Ecto neural progenitor cell (in vitro differentiated cells): ENCODE measurements around the gene CPLX3.

Source experiments
- DNase-seq: peaks from one replicate; pipeline ENCODE4 v3.0.0-alpha.2; 2018; ENCODE audit warnings: low spot score

CPLX3 gene

DNA sequence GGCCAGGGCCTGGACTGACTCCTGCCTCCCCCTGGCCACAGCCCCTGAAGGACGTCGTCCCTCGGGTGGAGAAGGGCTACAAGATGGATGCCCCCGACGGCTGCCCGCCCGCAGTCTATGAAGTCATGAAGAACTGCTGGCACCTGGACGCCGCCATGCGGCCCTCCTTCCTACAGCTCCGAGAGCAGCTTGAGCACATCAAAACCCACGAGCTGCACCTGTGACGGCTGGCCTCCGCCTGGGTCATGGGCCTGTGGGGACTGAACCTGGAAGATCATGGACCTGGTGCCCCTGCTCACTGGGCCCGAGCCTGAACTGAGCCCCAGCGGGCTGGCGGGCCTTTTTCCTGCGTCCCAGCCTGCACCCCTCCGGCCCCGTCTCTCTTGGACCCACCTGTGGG lies 24.1 kb upstream of the CPLX3 start:
- DNase-seq = no peak

DNA sequence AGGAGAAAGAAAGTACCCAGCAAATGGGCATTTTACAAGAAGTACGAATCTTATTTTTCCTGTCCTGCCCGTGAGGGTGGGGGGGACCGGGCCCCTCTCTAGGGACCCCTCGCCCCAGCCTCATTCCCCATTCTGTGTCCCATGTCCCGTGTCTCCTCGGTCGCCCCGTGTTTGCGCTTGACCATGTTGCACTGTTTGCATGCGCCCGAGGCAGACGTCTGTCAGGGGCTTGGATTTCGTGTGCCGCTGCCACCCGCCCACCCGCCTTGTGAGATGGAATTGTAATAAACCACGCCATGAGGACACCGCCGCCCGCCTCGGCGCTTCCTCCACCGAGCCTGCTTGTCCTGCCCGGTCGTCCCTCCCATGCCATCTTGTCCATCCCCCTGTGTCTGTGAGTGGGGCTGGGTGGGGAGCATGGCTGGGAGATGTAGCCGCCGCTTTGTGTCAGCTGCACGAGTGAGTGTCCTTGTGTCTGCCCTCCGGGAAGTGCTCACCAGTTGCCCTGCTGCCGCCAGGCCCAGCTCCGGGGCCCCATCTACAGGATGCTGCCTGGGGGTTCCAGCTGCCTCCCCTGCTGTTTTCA lies 23.5 kb upstream of the CPLX3 start:
- no peak for DNase-seq

DNA sequence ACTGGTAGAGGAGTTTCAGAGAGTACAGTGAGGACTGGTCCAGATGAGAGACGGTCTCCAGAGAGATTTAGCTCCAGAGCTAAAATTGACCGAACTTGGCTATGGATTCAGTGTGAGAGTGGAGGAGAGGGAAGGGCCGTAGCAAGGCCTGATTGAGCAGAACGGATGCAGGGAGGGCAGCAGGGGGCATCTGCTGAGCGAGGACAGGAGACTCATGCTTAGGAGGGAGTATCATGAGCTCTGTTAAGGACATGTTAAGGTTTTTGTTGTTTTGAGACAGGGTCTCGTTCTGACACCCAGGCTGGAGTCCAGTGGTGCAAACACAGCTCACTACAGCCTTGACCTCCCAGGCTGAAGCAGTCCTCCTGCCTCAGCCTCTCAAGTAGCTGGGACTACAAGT lies 21.5 kb upstream of the CPLX3 start:
- no peak for DNase-seq

DNA sequence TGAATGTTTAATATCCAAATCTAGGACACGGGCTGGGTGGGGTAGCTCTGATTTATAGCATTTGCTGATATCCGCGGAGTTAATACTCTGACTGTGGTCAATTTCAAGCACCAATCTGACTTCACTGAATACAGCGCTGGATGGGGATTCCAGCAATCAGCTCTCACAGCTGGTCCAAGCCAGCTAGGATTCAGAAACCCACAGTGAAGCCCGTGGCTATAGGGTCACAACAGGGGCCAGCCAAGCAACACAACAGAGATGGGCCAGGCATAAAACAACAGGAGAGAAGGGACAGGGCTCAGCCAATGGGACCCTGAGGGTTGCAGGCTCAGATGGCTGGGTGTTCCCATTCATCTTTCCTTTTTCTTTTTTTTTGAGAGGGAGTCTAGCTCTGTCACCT lies 19.1 kb upstream of the CPLX3 start:
- no peak for DNase-seq

DNA sequence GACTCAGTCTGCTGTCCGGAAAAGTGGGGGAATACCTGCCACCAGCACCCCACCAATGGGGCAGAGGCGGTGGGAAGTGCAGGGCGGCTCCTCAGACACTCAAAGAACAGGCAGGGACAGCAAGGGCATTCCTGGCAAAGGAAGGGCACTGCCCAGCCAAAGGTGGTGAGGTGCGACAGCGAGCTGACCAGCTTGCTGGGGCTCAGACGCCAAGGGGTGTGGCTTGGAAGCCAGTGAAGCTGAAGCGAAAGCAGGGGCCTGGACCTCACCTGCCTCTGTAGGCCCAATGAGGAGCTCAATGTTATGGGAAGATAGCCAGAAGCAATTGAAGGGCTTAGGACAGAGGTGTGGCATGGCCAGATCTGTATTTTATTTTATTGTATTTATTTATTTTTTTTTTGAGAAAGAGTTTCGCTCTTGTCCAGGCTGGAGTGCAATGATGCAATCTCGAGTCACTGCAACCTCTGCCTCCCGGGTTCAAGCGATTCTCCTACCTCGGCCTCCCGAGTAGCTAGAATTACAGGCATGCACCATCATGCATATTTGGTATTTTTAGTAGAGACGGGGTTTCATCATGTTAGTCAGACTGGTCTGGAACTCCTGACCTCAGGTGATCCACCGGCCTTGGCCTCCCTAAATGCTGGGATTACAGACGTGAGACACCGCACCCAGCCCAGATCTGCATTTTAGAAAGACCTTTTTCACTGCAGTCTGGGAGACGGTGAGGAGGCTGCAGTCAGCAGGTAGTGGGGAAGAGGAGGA lies 18.2 kb upstream of the CPLX3 start:
- DNase-seq = no peak

DNA sequence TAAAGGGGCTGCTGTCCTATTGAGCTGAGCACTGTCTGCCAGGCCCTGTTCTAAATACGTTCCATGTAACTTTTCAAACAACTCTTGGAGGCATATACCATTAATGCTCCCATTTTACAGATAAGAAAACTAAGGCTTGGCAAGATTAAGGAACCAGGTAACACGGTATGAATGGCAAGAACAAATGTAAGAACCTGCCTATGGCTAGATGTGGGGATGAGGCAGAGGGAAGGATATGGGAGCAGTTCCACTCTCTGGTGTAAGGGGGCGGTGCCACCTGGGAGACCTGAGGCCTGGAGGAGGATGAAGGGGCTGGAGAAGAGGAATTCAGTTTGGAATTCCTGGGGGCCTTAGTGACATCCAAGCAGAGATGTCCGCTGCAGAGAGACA lies 17.6 kb upstream of the CPLX3 start:
- DNase-seq = no peak

DNA sequence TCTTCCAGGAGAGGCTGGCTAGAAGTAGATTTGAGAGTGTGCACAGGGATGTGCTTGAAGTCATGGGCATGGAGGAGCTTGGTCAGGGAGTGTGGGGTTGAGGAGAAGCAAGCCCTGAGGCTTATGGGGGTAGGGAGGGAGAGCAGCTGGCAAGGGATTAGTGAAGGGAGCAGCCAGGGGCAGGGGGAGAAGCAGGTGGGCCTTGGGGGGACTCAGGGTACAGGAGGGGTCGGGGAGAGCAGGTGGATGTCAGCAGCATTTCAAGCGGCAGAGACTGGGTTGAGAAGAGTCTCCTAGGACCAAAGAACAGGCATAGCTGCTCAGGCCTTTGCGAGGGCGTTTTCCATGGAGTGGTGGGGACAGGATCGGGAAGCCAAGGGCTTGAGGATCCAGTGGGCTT lies 17.2 kb upstream of the CPLX3 start:
- no peak for DNase-seq

DNA sequence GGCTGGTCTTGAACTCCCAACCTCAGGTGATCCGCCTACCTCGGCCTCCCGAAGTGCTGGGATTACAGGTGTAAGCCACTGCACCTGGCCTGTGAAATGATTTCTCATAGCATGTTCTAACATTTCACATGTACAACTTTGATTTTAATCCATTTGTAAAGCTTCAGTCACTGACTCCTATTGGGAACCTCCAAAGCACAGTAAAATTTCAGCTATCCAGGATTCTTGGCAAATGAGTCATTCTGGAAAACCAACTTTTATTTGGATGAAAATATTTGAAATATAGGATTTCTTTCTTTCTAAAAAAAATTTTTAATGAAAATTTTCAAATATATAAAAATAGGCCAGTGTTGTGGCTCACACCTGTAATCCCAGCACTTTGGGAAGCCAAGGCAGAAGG lies 16.5 kb upstream of the CPLX3 start:
- no peak for DNase-seq

DNA sequence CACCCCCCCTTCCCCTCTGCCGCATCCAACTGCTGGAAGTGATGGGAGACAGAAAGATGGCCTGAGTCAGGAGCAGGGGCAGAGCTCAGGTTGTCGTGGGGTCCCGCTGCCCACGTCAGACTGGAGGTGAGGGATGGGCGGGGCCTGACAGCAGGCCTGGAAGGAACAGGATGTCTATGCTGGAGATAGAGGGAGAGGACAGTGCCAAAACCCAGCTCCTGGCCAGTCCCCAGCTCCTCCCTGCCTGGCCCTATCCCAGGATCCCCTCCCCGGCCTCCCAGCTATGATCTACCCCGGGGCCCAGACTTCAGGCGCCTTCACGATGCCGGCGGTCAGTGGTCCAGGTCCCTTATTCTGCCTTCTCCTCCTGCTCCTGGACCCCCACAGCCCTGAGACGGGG lies 13.9 kb upstream of the CPLX3 start, which contains the start of gene LMAN1L:
TSS of gene LMAN1L (plus strand) at position 303 of the 400 bp plus-strand sequence. CDS start at position 323, 20 bp downstream.
- DNase-seq = no peak

DNA sequence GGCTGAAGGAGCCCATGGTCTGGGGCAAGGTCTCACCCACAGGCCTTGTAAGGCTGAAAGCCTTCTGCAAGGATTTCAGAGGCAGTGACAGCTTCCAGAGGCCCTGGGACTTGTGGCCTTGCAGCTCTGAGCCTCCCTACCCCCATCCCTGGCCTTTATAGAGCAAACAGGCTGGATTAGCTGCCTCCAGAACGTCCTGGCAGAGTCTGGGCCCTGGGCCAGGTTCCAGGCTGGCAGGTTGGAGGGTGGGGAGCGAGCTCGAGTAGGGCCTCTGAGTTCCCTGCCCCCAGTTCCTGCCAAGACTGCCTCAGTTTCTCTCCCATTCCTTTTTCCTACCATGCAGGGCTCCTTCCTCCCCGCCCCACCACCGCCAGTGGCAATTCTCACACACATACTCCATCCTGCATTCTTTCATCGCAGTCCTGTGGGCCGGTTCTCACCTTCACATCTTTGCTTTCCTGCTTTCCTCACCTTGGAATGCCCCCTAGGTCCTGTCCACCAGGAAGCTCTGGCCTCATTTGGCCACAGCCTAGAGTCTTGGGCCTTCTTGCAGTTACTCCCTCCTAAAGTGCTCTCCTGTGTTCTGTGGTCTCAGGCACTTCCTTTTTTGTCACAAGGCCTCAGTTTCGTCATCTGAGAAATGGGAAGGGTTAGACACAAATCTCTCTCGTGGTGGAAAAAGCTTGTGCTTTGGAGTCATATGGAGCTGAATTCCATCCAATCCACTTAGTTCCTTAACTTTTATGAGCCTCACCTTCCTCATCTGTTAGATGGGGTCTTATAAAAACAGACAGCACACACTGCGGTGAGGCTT lies 11.1 kb upstream of the CPLX3 start:
- DNase-seq = no peak

DNA sequence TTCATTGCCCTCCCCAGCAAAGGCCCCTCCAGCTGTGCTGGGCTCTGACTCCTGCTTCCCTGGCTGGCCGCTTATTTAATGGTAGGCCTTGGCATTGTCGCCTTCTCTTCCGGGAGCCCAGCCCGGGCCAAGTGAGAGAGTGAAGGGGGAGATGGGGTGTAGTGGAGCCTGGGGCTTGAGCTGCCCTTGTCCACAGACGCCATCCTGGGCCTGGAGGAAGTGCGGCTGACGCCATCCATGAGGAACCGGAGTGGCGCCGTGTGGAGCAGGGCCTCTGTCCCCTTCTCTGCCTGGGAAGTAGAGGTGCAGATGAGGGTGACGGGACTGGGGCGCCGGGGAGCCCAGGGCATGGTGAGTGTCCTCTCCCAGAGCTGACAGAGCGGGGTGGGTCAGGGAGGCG lies 10.5 kb upstream of the CPLX3 start:
- DNase-seq = no peak

DNA sequence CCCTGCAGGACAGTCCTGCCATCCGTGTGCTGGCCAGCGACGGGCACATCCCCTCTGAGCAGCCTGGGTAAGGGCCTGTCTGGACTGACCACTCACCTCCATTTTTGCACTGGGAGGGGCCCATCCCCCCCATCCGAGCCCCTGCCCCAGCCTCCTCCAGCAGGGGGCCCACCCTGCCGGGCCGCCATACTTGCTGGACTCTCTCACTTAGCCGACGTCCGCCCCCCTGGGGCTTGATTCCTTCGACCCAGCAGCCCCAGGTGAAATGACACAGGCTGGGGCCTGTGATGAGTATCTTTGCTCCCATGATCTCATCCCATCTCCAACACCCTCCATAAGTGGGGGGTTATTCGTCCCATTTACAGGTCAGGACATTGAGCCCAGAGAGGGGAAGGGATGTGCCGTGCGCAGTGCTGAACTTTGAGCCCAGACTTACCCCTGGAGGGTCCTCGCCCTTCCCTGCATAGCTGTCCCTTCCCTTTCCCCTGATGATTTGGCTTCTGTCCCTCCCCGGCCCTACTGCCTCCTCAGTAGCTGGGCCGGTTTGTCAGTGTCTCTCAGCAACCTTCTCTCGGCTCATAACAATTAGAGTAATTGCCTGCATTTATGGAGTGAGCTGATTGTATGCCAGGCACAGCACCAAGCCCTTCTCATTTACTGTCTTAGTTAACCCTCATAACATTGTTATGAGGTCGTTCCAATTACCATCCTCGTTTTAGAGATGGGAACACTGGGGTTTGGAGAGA lies 9.6 kb upstream of the CPLX3 start:
- DNase-seq = no peak

DNA sequence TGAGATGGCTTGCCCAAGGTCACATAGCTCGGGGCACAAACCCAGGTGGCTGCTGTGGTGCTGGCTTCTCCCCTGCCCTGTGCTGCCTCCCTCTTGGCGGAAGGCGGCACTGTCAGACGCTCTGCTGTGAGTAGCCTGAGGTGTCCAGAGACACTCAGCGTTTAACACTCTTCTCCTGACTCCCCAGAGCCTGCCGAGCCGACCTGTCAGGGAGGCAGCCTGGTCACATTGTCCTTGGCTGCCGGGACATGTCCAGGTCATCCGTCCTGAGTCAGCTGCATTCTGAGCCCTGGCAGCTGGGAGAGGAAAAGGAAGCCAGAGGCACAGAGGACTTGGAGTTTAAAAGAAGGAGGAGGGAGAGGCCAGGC lies 9.1 kb upstream of the CPLX3 start:
- peak; percentile 59 for DNase-seq

DNA sequence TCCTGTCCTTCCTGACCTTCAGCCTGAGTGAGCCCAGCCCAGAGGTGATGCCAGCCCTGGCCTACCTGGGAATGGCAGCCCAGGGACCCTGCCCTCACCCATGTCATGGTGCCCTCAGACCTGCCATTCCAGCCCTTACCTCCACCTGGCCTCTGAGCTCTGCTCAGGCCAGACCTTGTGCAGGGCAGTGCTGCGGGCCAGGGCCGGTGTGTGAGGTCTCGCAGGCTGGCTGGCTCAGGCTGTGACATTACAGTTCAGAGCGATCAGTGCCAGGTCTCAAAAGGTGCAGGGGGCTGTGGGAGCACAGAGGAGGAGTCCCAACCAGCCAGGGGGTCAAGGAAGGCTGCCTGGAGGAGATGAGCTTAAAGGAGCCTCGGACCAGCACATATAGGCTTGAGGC lies 6.4 kb upstream of the CPLX3 start:
- DNase-seq = no peak

DNA sequence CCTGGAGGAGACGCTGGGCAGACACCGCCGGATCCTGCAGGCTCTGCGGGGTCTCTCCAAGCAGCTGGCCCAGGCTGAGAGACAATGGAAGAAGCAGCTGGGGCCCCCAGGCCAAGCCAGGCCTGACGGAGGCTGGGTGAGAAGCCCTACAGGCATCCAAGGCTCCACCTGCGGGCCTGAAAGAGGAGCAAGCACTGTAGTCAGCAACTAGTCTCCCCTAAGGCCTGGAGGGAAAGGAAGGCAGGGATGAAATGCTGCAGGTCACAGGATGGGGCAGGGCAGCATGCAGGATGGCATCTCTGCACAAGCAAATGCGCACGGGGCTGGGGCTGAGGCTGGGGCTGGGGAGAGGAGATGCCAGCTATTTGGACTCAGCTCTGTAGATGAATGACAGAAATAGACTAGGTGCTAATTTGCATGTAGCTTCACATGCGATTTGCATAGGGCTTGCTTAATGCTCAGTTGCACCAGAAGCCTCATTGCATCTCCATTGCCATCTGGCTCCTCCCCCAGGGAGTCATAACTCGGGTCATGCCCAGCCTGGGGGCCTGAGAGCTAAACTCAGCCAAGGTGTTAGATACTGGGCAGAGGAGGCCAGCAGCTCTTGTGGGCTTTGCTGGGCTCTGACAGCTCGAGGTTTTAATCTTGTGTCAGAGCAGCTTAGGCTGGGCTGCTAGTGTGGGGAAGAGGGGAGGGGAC lies 5.2 kb upstream of the CPLX3 start:
- peak; percentile 70 for DNase-seq

DNA sequence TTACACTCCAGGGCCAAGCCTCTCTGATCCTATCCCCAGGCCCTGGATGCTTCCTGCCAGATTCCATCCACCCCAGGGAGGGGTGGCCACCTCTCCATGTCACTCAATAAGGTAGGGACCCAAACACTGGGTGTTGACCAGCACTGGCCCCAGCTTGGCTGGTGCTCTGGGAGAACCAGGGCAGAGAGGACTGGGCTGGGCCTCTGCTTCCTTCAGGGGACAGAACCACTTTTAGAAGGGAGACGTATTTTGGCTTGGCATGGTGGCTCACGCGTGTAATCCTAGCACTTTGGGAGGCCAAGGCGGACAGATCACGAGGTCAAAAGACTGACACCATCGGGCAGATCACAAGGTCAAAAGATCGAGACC lies 4.7 kb upstream of the CPLX3 start:
- no peak for DNase-seq

DNA sequence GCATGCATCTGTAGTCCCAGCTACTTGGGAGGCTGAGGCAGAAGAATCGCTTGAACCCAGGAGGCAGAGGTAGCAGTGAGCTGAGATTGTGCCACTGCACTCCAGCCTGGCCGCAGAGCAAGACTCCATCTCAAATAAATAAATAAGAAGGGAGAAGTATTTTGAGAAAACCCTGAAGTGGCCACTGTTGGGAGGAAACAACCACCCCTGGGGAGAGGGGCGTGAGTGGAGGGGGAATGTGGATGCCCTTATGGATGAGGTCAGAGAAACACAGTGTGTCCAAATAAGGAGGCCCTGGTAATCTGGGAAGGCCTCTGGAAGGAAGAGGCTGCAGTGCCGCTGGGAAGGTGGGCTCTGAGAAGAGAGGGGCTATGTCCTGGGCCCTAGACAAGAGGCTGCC lies 4.2 kb upstream of the CPLX3 start:
- no peak for DNase-seq

DNA sequence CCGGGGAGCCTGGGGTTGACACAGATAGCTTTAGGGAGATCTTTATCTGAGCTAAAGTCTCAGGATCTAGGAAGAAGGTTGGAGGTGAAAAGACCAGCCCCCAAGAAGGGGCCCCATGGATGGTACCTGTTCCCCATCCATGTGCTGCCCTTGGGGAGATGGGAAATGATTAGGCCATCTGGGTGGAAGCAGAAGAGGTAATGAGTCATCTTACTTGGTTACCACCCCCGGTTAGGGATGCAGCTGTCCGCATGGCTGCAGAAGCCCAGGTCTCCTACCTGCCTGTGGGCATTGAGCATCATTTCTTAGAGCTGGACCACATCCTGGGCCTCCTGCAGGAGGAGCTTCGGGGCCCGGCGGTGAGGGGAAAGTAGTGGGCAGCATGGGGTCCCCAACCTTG lies 3.1 kb upstream of the CPLX3 start:
- no peak for DNase-seq

DNA sequence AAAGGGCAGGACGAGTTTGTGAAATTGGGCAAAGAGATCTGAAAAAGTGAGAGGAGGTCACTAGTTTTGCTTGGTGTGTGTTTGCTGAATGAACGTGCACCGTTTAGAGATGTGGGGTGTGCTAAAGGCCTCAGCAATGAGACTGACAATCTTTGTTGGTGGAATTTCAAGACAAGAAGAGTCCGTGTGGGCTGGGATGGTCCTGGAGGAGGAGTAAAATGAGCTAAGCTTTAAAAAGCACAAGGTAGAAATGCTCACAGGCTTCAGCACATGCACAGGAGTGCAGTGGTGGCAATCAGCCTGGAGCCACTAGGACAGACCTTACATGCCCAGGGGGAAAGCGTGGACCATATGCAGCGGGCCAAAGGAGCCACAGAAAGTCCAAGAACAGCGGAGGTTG lies 1.5 kb upstream of the CPLX3 start:
- no peak for DNase-seq

DNA sequence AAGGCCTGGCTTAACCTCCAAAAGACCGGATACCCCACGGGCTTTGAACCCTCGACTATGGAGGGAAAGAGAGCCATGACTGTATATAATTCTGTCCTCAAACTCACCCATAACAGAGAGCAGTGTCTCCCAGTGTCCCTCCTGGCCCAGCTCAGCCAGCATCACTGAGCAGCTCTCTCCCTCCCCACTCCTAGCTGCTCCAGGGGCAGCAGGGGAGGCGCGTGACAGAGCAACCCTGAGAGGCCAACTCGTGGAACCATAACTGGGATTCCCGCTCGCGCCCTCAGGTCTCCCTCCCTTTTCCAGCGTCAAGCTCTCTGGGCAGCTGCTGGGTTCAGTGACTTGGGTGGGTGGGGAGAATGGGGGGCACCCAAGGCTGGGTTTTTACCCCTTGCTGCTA lies 561 bp upstream of the CPLX3 start:
- no peak for DNase-seq

DNA sequence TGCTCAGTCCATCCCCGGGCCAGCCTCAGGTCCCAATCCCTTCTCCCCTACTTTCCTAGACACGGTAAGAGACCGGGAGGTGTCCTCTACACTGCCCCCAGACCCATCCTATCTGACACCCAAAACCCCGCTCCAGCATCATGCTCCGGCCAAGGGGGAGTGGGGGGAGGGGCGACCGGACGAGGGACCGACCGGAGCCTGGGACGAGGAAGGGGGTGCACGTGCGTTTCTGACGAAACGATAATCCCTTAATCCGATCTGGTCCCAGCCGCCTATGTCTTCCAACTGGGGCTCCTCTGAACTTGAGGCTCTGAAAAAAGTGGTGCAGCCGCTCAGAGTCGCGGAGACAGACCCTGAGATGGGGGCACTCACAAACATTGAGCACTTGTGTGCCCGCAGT lies 494 bp downstream of the CPLX3 start:
- DNase-seq = no peak

DNA sequence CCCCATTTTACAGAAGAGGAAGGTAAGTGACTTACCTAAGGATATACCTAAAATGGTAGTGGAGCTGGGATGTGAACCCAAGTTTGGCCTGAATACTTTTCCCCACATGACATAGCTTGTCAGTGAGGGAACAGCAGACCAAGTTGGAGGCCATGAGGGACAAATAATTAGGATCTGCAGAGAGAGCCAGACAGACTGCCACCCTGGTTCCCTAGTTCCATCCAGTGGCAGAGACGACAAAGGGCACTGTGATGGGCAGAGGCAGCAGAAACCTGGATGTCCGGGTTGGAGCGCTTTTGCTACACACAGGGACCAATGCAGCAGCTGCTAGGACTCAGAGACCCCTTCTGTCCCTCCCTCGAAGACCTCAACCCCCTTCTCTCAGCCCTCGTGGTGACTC lies 1.2 kb downstream of the CPLX3 start:
- DNase-seq = no peak
